ENCODE results near the gene CARNS1.
A peak's percentile ranks its signal among the peaks of the same experiment; 100 is the strongest.

GRCh38 chr11:67382276-67383136, 33.0 kb upstream of the CARNS1 start:
- no peak for TF ChIP-seq POLR2AphosphoS5 (IDR thresholded peaks at IDR 0.05; ENCODE audit: low read depth, low read length)
- TF ChIP-seq CTCF (IDR thresholded peaks at IDR 0.05): peak; percentile 94
- TF ChIP-seq USF2 (IDR thresholded peaks at IDR 0.05; ENCODE audit: borderline replicate concordance, low read depth, low read length): no peak
- TF ChIP-seq EP300 (IDR thresholded peaks at IDR 0.05; ENCODE audit: borderline replicate concordance in 1 of 2, low read depth in 1 of 2, low read length in 1 of 2): no peak
- no peak for TF ChIP-seq JUND (IDR thresholded peaks at IDR 0.05)
- TF ChIP-seq, protein P1, sequence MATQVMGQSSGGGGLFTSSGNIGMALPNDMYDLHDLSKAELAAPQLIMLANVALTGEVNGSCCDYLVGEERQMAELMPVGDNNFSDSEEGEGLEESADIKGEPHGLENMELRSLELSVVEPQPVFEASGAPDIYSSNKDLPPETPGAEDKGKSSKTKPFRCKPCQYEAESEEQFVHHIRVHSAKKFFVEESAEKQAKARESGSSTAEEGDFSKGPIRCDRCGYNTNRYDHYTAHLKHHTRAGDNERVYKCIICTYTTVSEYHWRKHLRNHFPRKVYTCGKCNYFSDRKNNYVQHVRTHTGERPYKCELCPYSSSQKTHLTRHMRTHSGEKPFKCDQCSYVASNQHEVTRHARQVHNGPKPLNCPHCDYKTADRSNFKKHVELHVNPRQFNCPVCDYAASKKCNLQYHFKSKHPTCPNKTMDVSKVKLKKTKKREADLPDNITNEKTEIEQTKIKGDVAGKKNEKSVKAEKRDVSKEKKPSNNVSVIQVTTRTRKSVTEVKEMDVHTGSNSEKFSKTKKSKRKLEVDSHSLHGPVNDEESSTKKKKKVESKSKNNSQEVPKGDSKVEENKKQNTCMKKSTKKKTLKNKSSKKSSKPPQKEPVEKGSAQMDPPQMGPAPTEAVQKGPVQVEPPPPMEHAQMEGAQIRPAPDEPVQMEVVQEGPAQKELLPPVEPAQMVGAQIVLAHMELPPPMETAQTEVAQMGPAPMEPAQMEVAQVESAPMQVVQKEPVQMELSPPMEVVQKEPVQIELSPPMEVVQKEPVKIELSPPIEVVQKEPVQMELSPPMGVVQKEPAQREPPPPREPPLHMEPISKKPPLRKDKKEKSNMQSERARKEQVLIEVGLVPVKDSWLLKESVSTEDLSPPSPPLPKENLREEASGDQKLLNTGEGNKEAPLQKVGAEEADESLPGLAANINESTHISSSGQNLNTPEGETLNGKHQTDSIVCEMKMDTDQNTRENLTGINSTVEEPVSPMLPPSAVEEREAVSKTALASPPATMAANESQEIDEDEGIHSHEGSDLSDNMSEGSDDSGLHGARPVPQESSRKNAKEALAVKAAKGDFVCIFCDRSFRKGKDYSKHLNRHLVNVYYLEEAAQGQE (IDR thresholded peaks at IDR 0.05; ENCODE audit: low read depth, low read length): no peak
- TF ChIP-seq EZH2phosphoT487 (IDR thresholded peaks at IDR 0.05; ENCODE audit: borderline replicate concordance, low read depth): no peak
- TF ChIP-seq, protein P2, sequence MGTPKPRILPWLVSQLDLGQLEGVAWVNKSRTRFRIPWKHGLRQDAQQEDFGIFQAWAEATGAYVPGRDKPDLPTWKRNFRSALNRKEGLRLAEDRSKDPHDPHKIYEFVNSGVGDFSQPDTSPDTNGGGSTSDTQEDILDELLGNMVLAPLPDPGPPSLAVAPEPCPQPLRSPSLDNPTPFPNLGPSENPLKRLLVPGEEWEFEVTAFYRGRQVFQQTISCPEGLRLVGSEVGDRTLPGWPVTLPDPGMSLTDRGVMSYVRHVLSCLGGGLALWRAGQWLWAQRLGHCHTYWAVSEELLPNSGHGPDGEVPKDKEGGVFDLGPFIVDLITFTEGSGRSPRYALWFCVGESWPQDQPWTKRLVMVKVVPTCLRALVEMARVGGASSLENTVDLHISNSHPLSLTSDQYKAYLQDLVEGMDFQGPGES (IDR thresholded peaks at IDR 0.05; ENCODE audit: low read depth, low read length): no peak
- TF ChIP-seq RAD21 (IDR thresholded peaks at IDR 0.05; ENCODE audit: low read length): peak; percentile 99
- TF ChIP-seq YY1 (IDR thresholded peaks at IDR 0.05; ENCODE audit: low read depth): no peak
